Liver (tissue), 9 donors: ENCODE results near the gene CORO1A. TPM values are rescaled to one million over a fixed set of nuclear protein-coding genes. Genes with fewer than 3 reads are reported as not detected.

ENCODE experiments used
- DNase-seq: peaks from one replicate; pipeline ENCODE4 v3.0.0-alpha.2; 2017; ENCODE audit warnings: low spot score
- H3K27ac ChIP-seq, 2 donors: one replicate each; pipeline ENCODE4 v1.7.0; 2013; ENCODE audit warnings: inconsistent platforms in 2 of 2, low read length in 2 of 2, control low read depth in 1 of 2, low read depth in 1 of 2, mild to moderate bottlenecking in 1 of 2
- H3K27me3 ChIP-seq, 4 donors: one replicate each; pipeline versions ENCODE4 v1.6.1 to v1.7.0; 2013; ENCODE audit warnings: low read length in 3 of 4, inconsistent platforms in 1 of 4, mild to moderate bottlenecking in 1 of 4, moderate library complexity in 1 of 4; ENCODE audit not compliant: control insufficient read depth in 4 of 4, insufficient read depth in 4 of 4
- H3K36me3 ChIP-seq, 4 donors: one replicate each; pipeline versions ENCODE4 v1.6.1 to v1.7.0; 2013; ENCODE audit warnings: low read length in 3 of 4, mild to moderate bottlenecking in 3 of 4, low read depth in 1 of 4, moderate library complexity in 1 of 4; ENCODE audit not compliant: control insufficient read depth in 4 of 4, insufficient read depth in 3 of 4
- H3K4me1 ChIP-seq, 4 donors: one replicate each; pipeline versions ENCODE4 v1.6.1 to v1.7.0; 2013; ENCODE audit warnings: low read length in 3 of 4, mild to moderate bottlenecking in 3 of 4, moderate library complexity in 1 of 4; ENCODE audit not compliant: control insufficient read depth in 4 of 4, insufficient read depth in 4 of 4
- H3K4me3 ChIP-seq, 3 donors: one replicate each; pipeline versions ENCODE4 v1.6.1 to v1.7.0; 2013; ENCODE audit warnings: low read length in 3 of 3, control low read depth in 1 of 3, low read depth in 1 of 3, mild to moderate bottlenecking in 1 of 3
- H3K9ac ChIP-seq, 2 donors: one replicate each; pipeline ENCODE4 v1.7.0; 2013; ENCODE audit warnings: low read length in 2 of 2, mild to moderate bottlenecking in 2 of 2, moderate library complexity in 2 of 2, control low read depth in 1 of 2, low read depth in 1 of 2
- H3K9me3 ChIP-seq, 4 donors: one replicate each; pipeline versions ENCODE4 v1.6.1 to v1.7.0; 2013; ENCODE audit warnings: low read length in 3 of 4; ENCODE audit not compliant: control insufficient read depth in 4 of 4
- ATF3 ChIP-seq: IDR thresholded peaks from 2 replicates; pipeline ENCODE4 v1.6.1; 2016; ENCODE audit warnings: antibody characterized with exemption
- CTCF ChIP-seq: fragments of 150-350 bp; IDR thresholded peaks from 2 replicates; pipeline ENCODE4 v1.5.1; 2017; ENCODE audit warnings: improper control_type of control experiment, low read depth, low read length; ENCODE audit not compliant: missing input control
- EGR1 ChIP-seq, 2 donors: IDR thresholded peaks; 2 replicates each; pipeline ENCODE4 v1.6.1; 2016 to 2018; ENCODE audit warnings: antibody characterized with exemption in 2 of 2, low read depth in 2 of 2
- FOXA1 ChIP-seq: IDR thresholded peaks from 2 replicates; pipeline ENCODE4 v1.6.1; 2016; ENCODE audit warnings: antibody characterized with exemption
- FOXA2 ChIP-seq: IDR thresholded peaks from 2 replicates; pipeline ENCODE4 v1.6.1; 2016; ENCODE audit warnings: antibody characterized with exemption
- GABPA ChIP-seq, 2 donors: IDR thresholded peaks in 1 of 2; conservative IDR thresholded peaks in 1 of 2; 2 replicates each; pipeline ENCODE4 v1.6.1; 2016; ENCODE audit warnings: antibody characterized with exemption in 2 of 2, mild to moderate bottlenecking in 1 of 2, moderate library complexity in 1 of 2
- HNF4A ChIP-seq, 2 donors: conservative IDR thresholded peaks; 2 replicates each; pipeline ENCODE4 v1.6.1; 2016; ENCODE audit warnings: antibody characterized with exemption in 2 of 2, mild to moderate bottlenecking in 2 of 2
- HNF4G ChIP-seq: IDR thresholded peaks from 2 replicates; pipeline ENCODE4 v1.6.1; 2016; ENCODE audit warnings: antibody characterized with exemption
- JUND ChIP-seq, 2 donors: IDR thresholded peaks; 2 replicates each; pipeline ENCODE4 v1.6.1; 2016; ENCODE audit warnings: antibody characterized with exemption in 2 of 2
- MAX ChIP-seq: IDR thresholded peaks from 2 replicates; pipeline ENCODE4 v1.6.1; 2016; ENCODE audit warnings: antibody characterized with exemption
- NR2F2 ChIP-seq: IDR thresholded peaks from 2 replicates; pipeline ENCODE4 v1.6.1; 2016; ENCODE audit warnings: antibody characterized with exemption
- RAD21 ChIP-seq, 2 donors: IDR thresholded peaks; 2 replicates each; pipeline ENCODE4 v1.6.1; 2016; ENCODE audit warnings: antibody characterized with exemption in 2 of 2, mild to moderate bottlenecking in 2 of 2
- REST ChIP-seq: IDR thresholded peaks from 2 replicates; pipeline ENCODE4 v1.6.1; 2016; ENCODE audit warnings: antibody characterized with exemption, mild to moderate bottlenecking
- RXRA ChIP-seq, 2 donors: IDR thresholded peaks; 2 replicates each; pipeline ENCODE4 v1.6.1; 2017 to 2018; ENCODE audit warnings: antibody characterized with exemption in 2 of 2, mild to moderate bottlenecking in 1 of 2
- SP1 ChIP-seq: IDR thresholded peaks from 2 replicates; pipeline ENCODE4 v1.6.1; 2018; ENCODE audit warnings: antibody characterized with exemption, mild to moderate bottlenecking
- TAF1 ChIP-seq: conservative IDR thresholded peaks from 2 replicates; pipeline ENCODE4 v1.6.1; 2016; ENCODE audit warnings: antibody characterized with exemption, mild to moderate bottlenecking
- YY1 ChIP-seq: IDR thresholded peaks from 2 replicates; pipeline ENCODE4 v1.6.1; 2016; ENCODE audit warnings: antibody characterized with exemption, mild to moderate bottlenecking
- ZBTB33 ChIP-seq: IDR thresholded peaks from 2 replicates; pipeline ENCODE4 v1.6.1; 2016; ENCODE audit warnings: antibody characterized with exemption
- WGBS: extraction: QIAGEN DNeasy Blood & Tissue Kit; methylation state at CpG from one replicate; pipeline ENCODE4 v1.1.7; 2013; 5-methylcytosine and 5-hydroxymethylcytosine counted together
- polyA plus RNA-seq, 2 donors: library from polyadenylated mRNA; stranded (reverse) in 1 of 2; unstranded in 1 of 2; fragments of 200-250 nt in 1 of 2; fragments of >200 nt in 1 of 2; fragmentation: Nextera tagmentation in 1 of 2; extraction: Ambion mirVana in 1 of 2; gene quantifications; one replicate each; pipeline versions ENCODE4 v1.2.1 to v1.2.3, GENCODE V29; 2013 to 2015
- total RNA-seq, 2 donors: library from RNA; depleted of rRNA; stranded (reverse); fragments of >200 nt; gene quantifications; one replicate each; pipeline ENCODE4 v1.2.3, GENCODE V29; 2014
- donor health status: healthy.
- donor health status: healthy.
- donor health status: healthy.
- donor health status: healthy.
- donor health status: healthy.

The CORO1A gene
- total and polyA plus RNA-seq, 4 donors, result 6.0 to 26.7 (median 14.7) TPM

GRCh38 chr16:30145657-30146056 is 37.7 kb upstream of the CORO1A start:
- WGBS, result 55% methylated on average over 1 of the region's 1 CpG

More at GRCh38 chr16:30145657-30146056, 37.7 kb upstream of the CORO1A start:
- Histone ChIP-seq H3K36me3 (no peaks in the 10 kb centered on the region), H3K4me3 (no peak overlapping the region), H3K27me3 (no peaks in the 10 kb centered on the region), H3K4me1 (no peaks in the 10 kb centered on the region), H3K27ac (no peak overlapping the region), H3K9ac (no peak overlapping the region), H3K9me3 (no peaks in the 10 kb centered on the region)
- TF ChIP-seq RAD21 (IDR thresholded peaks at IDR 0.05) (no peak), YY1 (no peak), MAX (no peak), FOXA2 (no peak), JUND (IDR thresholded peaks at IDR 0.05) (no peak), CTCF (no peak), ZBTB33 (no peak), EGR1 (IDR thresholded peaks at IDR 0.05; ENCODE audit: low read depth in 2 of 2) (no peak), NR2F2 (no peak), RXRA (IDR thresholded peaks at IDR 0.05) (no peak), GABPA (IDR thresholded peaks at IDR 0.05 in 1 of 2, conservative IDR thresholded peaks at IDR 0.05 in 1 of 2) (no peak), HNF4G (no peak), FOXA1 (no peak), ATF3 (no peak), TAF1 (no peak), SP1 (no peak), REST (no peak), HNF4A (conservative IDR thresholded peaks at IDR 0.05) (no peak)
- no peak for DNase-seq
